Adipocyte (in vitro differentiated cells): ENCODE measurements around the gene CAV1.

Experiments used
- DNase-seq: peaks from one replicate; pipeline ENCODE4 v3.0.0-alpha.2; 2015; ENCODE audit warnings: low read depth
- H3K27me3 ChIP-seq: replicated peaks from 2 replicates; pipeline ENCODE4 v1.7.0; 2013; ENCODE audit warnings: mild to moderate bottlenecking, low read length, moderate library complexity; ENCODE audit not compliant: control insufficient read depth, insufficient read depth
- H3K36me3 ChIP-seq: 2 replicates; pipeline ENCODE4 v1.7.0; 2013; ENCODE audit warnings: low read length, mild to moderate bottlenecking, moderate library complexity; ENCODE audit not compliant: control insufficient read depth, insufficient read depth, severe bottlenecking
- H3K4me1 ChIP-seq: 2 replicates; pipeline ENCODE4 v1.7.0; 2013; ENCODE audit warnings: mild to moderate bottlenecking, low read length, moderate library complexity; ENCODE audit not compliant: control insufficient read depth, insufficient read depth
- H3K4me3 ChIP-seq: 2 replicates; pipeline ENCODE4 v1.7.0; 2013; ENCODE audit warnings: mild to moderate bottlenecking, low read length, moderate library complexity
- H3K9ac ChIP-seq: 2 replicates; pipeline ENCODE4 v1.7.0; 2013; ENCODE audit warnings: mild to moderate bottlenecking, low read length, moderate library complexity
- H3K9me3 ChIP-seq: 2 replicates; pipeline ENCODE4 v1.7.0; 2013; ENCODE audit warnings: mild to moderate bottlenecking, low read length, moderate library complexity; ENCODE audit not compliant: control insufficient read depth

CAV1 gene

DNA sequence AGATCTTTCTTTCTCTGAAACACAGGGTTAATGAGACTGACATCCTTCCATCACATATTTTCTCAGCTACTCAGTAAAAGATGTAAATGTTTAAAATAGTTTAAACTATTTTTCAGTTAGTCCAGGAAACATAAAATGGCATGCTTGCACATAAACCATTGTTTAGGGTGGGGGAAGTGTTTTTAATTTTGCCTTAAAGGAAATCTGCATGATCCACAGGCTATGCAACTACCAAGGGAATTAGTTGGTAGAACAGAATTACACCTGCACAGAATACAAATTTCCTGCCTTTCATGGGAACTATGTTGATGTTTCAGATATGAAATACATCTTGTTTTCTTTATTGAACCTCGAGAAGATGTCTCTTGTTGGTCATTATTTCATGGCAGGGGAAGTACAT is 10.6 kb downstream of the CAV1 start:
- Histone ChIP-seq H3K9ac (peak overlapping the region; percentile 53), H3K4me3 (peak overlapping the region; percentile 8)
- no peak for DNase-seq

GRCh38 chr7:116538138-116538537 is 13.3 kb downstream of the CAV1 start:
- Histone ChIP-seq H3K4me1 (peaks cover 71% of the 10 kb centered on the region), H3K9ac (no peak overlapping the region), H3K36me3 (peaks cover 83% of the 10 kb centered on the region), H3K27me3 (no peaks in the 10 kb centered on the region), H3K4me3 (no peak overlapping the region), H3K9me3 (no peaks in the 10 kb centered on the region)
- DNase-seq: no peak

More for the DNA sequence above, 10.6 kb downstream of the CAV1 start:
- H3K27me3 ChIP-seq: no peaks in the 10 kb centered on the region
- peaks cover 78% of the 10 kb centered on the region for H3K36me3 ChIP-seq
- H3K9me3 ChIP-seq: no peaks in the 10 kb centered on the region
- peaks cover 70% of the 10 kb centered on the region for H3K4me1 ChIP-seq

- H3K4me3 ChIP-seq: no peak overlapping the region
- no peaks in the 10 kb centered on the region for H3K9me3 ChIP-seq
- H3K36me3 ChIP-seq: peaks cover 97% of the 10 kb centered on the region
- peaks cover 73% of the 10 kb centered on the region for H3K4me1 ChIP-seq
- peak overlapping the region; percentile 20 for H3K9ac ChIP-seq
- no peak for DNase-seq
- H3K27me3 ChIP-seq: no peaks in the 10 kb centered on the region
Measured at GRCh38 chr7:116539879-116540278, 15.0 kb downstream of the CAV1 start.

- Histone ChIP-seq H3K4me1 (peaks cover 74% of the 10 kb centered on the region), H3K27me3 (no peaks in the 10 kb centered on the region), H3K36me3 (peaks cover 98% of the 10 kb centered on the region), H3K9ac (no peak overlapping the region), H3K4me3 (no peak overlapping the region), H3K9me3 (no peaks in the 10 kb centered on the region)
- DNase-seq: no peak
Measured at GRCh38 chr7:116540743-116541142, 15.9 kb downstream of the CAV1 start.

DNA sequence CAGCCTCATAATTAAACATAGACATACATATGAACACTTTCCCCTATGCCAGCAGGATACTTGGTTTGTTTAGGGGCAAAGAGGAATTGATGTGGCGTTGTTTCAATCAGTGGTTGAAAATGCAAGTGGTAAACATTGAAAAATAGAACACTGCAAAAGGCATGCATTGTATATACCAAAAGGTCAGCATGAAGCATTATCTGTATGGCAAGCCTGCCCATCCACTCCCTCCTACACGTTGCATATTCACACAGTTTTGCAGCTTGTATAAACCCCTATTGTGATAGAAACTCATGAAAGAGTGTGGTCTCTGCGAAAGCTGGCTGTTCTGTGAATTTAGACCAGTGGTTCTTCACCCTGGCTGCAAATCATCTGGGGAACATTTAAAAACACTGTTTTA is 17.1 kb downstream of the CAV1 start:
- Histone ChIP-seq H3K4me3 (peak overlapping the region; percentile 4), H3K9ac (peak overlapping the region; percentile 38), H3K27me3 (no peaks in the 10 kb centered on the region), H3K4me1 (peaks cover 76% of the 10 kb centered on the region), H3K36me3 (peaks cover 99% of the 10 kb centered on the region), H3K9me3 (no peaks in the 10 kb centered on the region)
- no peak for DNase-seq

DNA sequence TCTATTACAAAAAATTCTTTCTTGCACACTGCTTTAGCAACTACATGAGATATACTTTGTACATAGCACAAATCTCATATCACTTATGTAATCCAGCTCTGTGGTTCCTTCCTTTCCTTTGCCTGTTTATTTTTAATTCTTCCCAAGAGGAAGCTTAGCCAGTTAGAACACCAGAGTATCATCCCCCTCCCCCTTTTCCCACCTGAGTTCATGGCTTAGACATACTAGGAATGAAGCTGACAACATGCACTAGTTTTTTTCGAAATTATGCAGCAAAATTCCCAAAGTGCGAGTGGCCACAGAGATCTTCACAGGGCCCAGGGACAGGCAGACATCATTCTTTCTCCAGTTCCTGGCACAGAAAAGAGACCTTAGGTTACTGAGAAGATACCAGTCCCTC is 17.8 kb downstream of the CAV1 start:
- DNase-seq: peak; percentile 45
- Histone ChIP-seq H3K4me3 (no peak overlapping the region), H3K9ac (no peak overlapping the region), H3K36me3 (peaks cover 98% of the 10 kb centered on the region), H3K9me3 (no peaks in the 10 kb centered on the region), H3K27me3 (no peaks in the 10 kb centered on the region), H3K4me1 (peaks cover 80% of the 10 kb centered on the region)

DNA sequence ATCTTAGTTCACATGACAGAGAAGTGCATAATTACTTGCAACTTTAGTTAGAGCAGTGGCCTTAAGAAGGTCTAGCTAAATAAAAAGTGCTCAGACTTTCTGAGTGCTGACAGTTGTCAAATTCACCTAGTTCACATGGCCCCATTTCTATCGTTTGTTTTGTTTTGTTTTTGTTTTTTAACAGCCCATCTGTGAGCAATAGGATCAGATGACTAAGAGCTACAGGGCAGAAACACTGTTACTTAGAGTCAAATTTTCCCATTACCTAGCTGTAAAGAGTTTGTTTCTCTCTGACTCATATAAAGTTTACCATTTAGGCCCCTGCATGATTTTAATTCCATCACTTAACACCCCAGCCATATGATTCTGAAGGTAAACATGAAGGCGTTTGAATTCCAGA is 18.8 kb downstream of the CAV1 start:
- H3K9ac ChIP-seq: no peak overlapping the region
- H3K36me3 ChIP-seq: peaks cover 98% of the 10 kb centered on the region
- no peak overlapping the region for H3K4me3 ChIP-seq
- peaks cover 90% of the 10 kb centered on the region for H3K4me1 ChIP-seq
- no peaks in the 10 kb centered on the region for H3K9me3 ChIP-seq
- peak; percentile 65 for DNase-seq
- no peaks in the 10 kb centered on the region for H3K27me3 ChIP-seq

DNA sequence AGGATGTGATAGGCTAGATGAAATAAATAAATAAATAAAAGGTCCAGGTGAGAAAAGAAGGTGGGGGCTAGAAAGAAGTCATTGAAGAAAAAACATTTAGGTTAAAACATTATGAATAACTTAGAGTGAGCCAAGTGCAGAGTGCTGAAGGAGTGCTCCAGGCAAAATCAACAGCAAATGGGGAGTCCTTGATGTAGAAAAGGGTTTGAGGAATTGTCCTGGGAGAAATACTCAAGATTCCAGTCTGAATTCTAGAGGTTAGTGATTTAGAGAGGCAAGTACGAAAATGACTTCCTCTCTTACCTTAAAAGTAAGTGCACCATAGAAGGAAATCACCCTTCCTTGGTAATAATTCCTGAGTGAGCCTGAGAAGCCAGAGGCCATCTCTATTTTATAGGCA is 19.7 kb downstream of the CAV1 start:
- peaks cover 96% of the 10 kb centered on the region for H3K36me3 ChIP-seq
- H3K9me3 ChIP-seq: no peaks in the 10 kb centered on the region
- no peaks in the 10 kb centered on the region for H3K27me3 ChIP-seq
- DNase-seq: no peak
- H3K4me3 ChIP-seq: no peak overlapping the region
- no peak overlapping the region for H3K9ac ChIP-seq
- peaks cover 89% of the 10 kb centered on the region for H3K4me1 ChIP-seq

GRCh38 chr7:116545411-116545993 is 20.7 kb downstream of the CAV1 start:
- Histone ChIP-seq H3K4me1 (peaks cover 90% of the 10 kb centered on the region), H3K4me3 (no peak overlapping the region), H3K9me3 (no peaks in the 10 kb centered on the region), H3K9ac (no peak overlapping the region), H3K36me3 (peaks cover 96% of the 10 kb centered on the region), H3K27me3 (no peaks in the 10 kb centered on the region)
- no peak for DNase-seq

GRCh38 chr7:116546054-116546453 is 21.2 kb downstream of the CAV1 start:
- DNase-seq: no peak
- H3K9me3 ChIP-seq: no peaks in the 10 kb centered on the region
- H3K27me3 ChIP-seq: no peaks in the 10 kb centered on the region
- H3K4me1 ChIP-seq: peaks cover 90% of the 10 kb centered on the region
- H3K9ac ChIP-seq: no peak overlapping the region
- H3K4me3 ChIP-seq: no peak overlapping the region
- H3K36me3 ChIP-seq: peaks cover 96% of the 10 kb centered on the region

GRCh38 chr7:116546916-116547315 is 22.1 kb downstream of the CAV1 start:
- Histone ChIP-seq H3K9me3 (no peaks in the 10 kb centered on the region), H3K27me3 (no peaks in the 10 kb centered on the region)
- no peak for DNase-seq

DNA sequence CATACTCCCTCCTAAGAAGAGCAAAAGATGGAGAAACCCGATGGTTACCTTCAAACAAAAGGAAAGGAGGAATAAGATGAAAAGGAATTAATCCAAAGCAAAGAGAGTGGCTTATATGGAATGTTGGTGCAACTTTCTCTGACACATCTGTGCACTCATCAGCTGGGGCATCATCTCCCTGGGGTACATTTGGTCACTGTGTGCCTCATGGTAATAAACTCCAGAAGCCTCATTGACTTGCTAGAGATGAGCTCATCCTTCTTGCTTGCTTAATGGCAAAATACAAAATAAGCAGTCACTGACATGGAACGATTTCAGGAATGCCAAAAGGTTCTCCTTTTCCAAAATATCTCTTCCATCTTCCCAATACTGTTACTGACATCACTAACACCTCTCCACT is 22.5 kb downstream of the CAV1 start:
- no peaks in the 10 kb centered on the region for H3K27me3 ChIP-seq
- peak overlapping the region; percentile 8 for H3K9ac ChIP-seq
- no peaks in the 10 kb centered on the region for H3K9me3 ChIP-seq
- H3K4me3 ChIP-seq: peak overlapping the region; percentile 14
- H3K36me3 ChIP-seq: peaks cover 96% of the 10 kb centered on the region
- peaks cover 90% of the 10 kb centered on the region for H3K4me1 ChIP-seq
- DNase-seq: peak; percentile 62

More at GRCh38 chr7:116546916-116547315, 22.1 kb downstream of the CAV1 start:
- Histone ChIP-seq H3K4me3 (peak overlapping the region; percentile 14), H3K36me3 (peaks cover 96% of the 10 kb centered on the region), H3K4me1 (peaks cover 90% of the 10 kb centered on the region), H3K9ac (no peak overlapping the region)
